HG03460 (cell line): Measurements from ENCODE around the gene KRT72.

Experiments
- ATAC-seq: cut with Tn5 transposase; IDR thresholded peaks from one replicate; pipeline ENCODE4 v1.9.1; 2021; ENCODE audit not compliant: unreplicated experiment

KRT72 gene

GRCh38 chr12:52551216-52551865 lies 49.9 kb downstream of the KRT72 start:
- no peak for ATAC-seq

- ATAC-seq = no peak
Observed at GRCh38 chr12:52546126-52546525, 55.1 kb downstream of the KRT72 start.

GRCh38 chr12:52543985-52544883 lies 57.0 kb downstream of the KRT72 start:
- ATAC-seq = no peak

GRCh38 chr12:52542785-52543318 lies 58.4 kb downstream of the KRT72 start:
- ATAC-seq = no peak

GRCh38 chr12:52542157-52542556 lies 59.1 kb downstream of the KRT72 start:
- no peak for ATAC-seq

- ATAC-seq = no peak
Observed at GRCh38 chr12:52541709-52542108, 59.6 kb downstream of the KRT72 start.

GRCh38 chr12:52540531-52540930 lies 60.7 kb downstream of the KRT72 start:
- no peak for ATAC-seq

- ATAC-seq = no peak
Observed at GRCh38 chr12:52539821-52540173, 61.5 kb downstream of the KRT72 start.

- ATAC-seq = no peak
Observed at GRCh38 chr12:52539083-52539820, 62.0 kb downstream of the KRT72 start.

GRCh38 chr12:52537101-52537500 lies 64.2 kb downstream of the KRT72 start:
- no peak for ATAC-seq
